Neutrophil (primary cell): ENCODE data around the gene RAB3GAP1.

Source experiments
- H3K27ac ChIP-seq: fragments of 200-600 bp; sonication (generic); 2 replicates; pipeline ENCODE4 v1.5.1; 2016; ENCODE audit warnings: mild to moderate bottlenecking, moderate library complexity
- H3K27me3 ChIP-seq: fragments of 200-600 bp; sonication (generic); 2 replicates; pipeline ENCODE4 v1.6.0; 2016; ENCODE audit warnings: mild to moderate bottlenecking
- H3K36me3 ChIP-seq: fragments of 200-600 bp; sonication (generic); 2 replicates; pipeline ENCODE4 v1.5.1; 2017
- H3K4me1 ChIP-seq, 2 experiments: fragments of 200-600 bp in 1 of 2; sonication (generic) in 1 of 2; 1 replicate in 1 of 2; 2 replicates in 1 of 2; pipeline versions ENCODE4 v1.5.1 to v1.6.1; 2013 to 2016; ENCODE audit warnings: low read depth in 1 of 2, low read length in 1 of 2, mild to moderate bottlenecking in 1 of 2, moderate library complexity in 1 of 2; ENCODE audit not compliant: control insufficient read depth in 1 of 2, insufficient read depth in 1 of 2
- H3K4me3 ChIP-seq, 2 experiments: fragments of 200-600 bp in 1 of 2; sonication (generic) in 1 of 2; 1 replicate in 1 of 2; 2 replicates in 1 of 2; pipeline ENCODE4 v1.5.1; 2013 to 2016; ENCODE audit warnings: low read depth in 1 of 2, low read length in 1 of 2, mild to moderate bottlenecking in 1 of 2, moderate library complexity in 1 of 2
- H3K9me3 ChIP-seq: fragments of 200-600 bp; sonication (generic); 2 replicates; pipeline ENCODE4 v1.5.1; 2016
- CTCF ChIP-seq: fragments of 200-600 bp; sonication (generic); IDR thresholded peaks from 2 replicates; pipeline ENCODE4 v1.5.1; 2016; ENCODE audit warnings: antibody characterized with exemption

Gene RAB3GAP1

GRCh38 chr2:135212757-135213156 lies 160.7 kb downstream of the RAB3GAP1 start:
- Histone ChIP-seq H3K9me3 (no peaks in the 10 kb centered on the region), H3K4me3 (no peak overlapping the region), H3K4me1 (no peaks in the 10 kb centered on the region), H3K27me3 (no peaks in the 10 kb centered on the region), H3K27ac (no peak overlapping the region), H3K36me3 (no peaks in the 10 kb centered on the region)
- TF ChIP-seq CTCF, result no peak

GRCh38 chr2:135218426-135218825 lies 166.3 kb downstream of the RAB3GAP1 start:
- no peaks in the 10 kb centered on the region for H3K9me3 ChIP-seq
- TF ChIP-seq CTCF, result no peak
- H3K4me3 ChIP-seq, result no peak overlapping the region
- H3K36me3 ChIP-seq, result no peaks in the 10 kb centered on the region
- H3K4me1 ChIP-seq, result no peaks in the 10 kb centered on the region
- no peaks in the 10 kb centered on the region for H3K27me3 ChIP-seq
- no peak overlapping the region for H3K27ac ChIP-seq

GRCh38 chr2:135219226-135219625 lies 167.1 kb downstream of the RAB3GAP1 start:
- H3K4me1 ChIP-seq, result no peaks in the 10 kb centered on the region
- H3K36me3 ChIP-seq, result no peaks in the 10 kb centered on the region
- H3K4me3 ChIP-seq, result no peak overlapping the region
- TF ChIP-seq CTCF, result no peak
- no peak overlapping the region for H3K27ac ChIP-seq
- no peaks in the 10 kb centered on the region for H3K27me3 ChIP-seq
- no peaks in the 10 kb centered on the region for H3K9me3 ChIP-seq
